ENCODE measurements around the gene LRP2. TPM values are rescaled to one million over a fixed set of nuclear protein-coding genes. Genes with fewer than 3 reads are reported as not detected.

Gene LRP2
- total RNA-seq, 4 donors from 2014 or later, result 0.05 to 0.23 TPM; not detected in 2

DNA sequence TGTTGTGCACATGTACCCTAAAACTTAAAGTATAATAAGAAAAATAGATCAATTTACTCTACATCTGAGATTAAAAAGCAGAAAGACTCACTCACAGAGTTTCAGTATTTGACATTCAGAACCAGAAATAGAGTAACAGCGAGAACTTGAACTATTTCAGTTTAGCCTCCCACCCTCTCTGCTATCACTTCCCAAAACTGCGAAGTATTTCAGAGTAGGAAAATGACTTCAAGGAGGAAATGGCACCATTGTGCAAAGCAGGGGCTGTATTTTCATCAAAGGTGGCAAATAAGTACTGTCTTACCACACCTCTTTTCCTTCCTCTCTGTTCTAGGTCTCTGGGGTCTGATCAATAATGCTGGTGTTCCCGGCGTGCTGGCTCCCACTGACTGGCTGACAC lies 279.3 kb downstream of the LRP2 start:
- no peak overlapping the region for H3K4me3 ChIP-seq (ENCODE audit: low read depth, poor library complexity, severe bottlenecking)
- intact Hi-C loops (cut with DNase I; ENCODE audit: low total_unique reads), result no loop called here
- DNase-seq (ENCODE audit: low spot score in 2 of 2), result no peak
- 81 to 83% methylated on average over 4 of the region's 4 CpGs for WGBS, 2 donors
- no peak for TF ChIP-seq POLR2A (IDR thresholded peaks at IDR 0.05)
- TF ChIP-seq, protein P1, sequence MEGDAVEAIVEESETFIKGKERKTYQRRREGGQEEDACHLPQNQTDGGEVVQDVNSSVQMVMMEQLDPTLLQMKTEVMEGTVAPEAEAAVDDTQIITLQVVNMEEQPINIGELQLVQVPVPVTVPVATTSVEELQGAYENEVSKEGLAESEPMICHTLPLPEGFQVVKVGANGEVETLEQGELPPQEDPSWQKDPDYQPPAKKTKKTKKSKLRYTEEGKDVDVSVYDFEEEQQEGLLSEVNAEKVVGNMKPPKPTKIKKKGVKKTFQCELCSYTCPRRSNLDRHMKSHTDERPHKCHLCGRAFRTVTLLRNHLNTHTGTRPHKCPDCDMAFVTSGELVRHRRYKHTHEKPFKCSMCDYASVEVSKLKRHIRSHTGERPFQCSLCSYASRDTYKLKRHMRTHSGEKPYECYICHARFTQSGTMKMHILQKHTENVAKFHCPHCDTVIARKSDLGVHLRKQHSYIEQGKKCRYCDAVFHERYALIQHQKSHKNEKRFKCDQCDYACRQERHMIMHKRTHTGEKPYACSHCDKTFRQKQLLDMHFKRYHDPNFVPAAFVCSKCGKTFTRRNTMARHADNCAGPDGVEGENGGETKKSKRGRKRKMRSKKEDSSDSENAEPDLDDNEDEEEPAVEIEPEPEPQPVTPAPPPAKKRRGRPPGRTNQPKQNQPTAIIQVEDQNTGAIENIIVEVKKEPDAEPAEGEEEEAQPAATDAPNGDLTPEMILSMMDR (IDR thresholded peaks at IDR 0.05), result no peak

DNA sequence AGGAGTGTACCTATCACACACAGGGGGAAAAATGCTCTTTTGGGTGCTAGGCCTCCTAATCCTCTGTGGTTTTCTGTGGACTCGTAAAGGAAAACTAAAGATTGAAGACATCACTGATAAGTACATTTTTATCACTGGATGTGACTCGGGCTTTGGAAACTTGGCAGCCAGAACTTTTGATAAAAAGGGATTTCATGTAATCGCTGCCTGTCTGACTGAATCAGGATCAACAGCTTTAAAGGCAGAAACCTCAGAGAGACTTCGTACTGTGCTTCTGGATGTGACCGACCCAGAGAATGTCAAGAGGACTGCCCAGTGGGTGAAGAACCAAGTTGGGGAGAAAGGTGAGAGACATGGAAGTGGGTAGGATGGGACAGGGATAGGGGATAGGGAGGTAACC lies 280.8 kb downstream of the LRP2 start:
- no peak overlapping the region for H3K4me3 ChIP-seq (ENCODE audit: low read depth, poor library complexity, severe bottlenecking)
- no peak for TF ChIP-seq POLR2A (IDR thresholded peaks at IDR 0.05)
- TF ChIP-seq, protein P1 (IDR thresholded peaks at IDR 0.05), result no peak
- intact Hi-C loops (cut with DNase I; ENCODE audit: low total_unique reads), result no loop called here
- no peak for DNase-seq (ENCODE audit: low spot score in 2 of 2)
- WGBS, 2 donors, result 82 to 91% methylated on average over 5 of the region's 5 CpGs

DNA sequence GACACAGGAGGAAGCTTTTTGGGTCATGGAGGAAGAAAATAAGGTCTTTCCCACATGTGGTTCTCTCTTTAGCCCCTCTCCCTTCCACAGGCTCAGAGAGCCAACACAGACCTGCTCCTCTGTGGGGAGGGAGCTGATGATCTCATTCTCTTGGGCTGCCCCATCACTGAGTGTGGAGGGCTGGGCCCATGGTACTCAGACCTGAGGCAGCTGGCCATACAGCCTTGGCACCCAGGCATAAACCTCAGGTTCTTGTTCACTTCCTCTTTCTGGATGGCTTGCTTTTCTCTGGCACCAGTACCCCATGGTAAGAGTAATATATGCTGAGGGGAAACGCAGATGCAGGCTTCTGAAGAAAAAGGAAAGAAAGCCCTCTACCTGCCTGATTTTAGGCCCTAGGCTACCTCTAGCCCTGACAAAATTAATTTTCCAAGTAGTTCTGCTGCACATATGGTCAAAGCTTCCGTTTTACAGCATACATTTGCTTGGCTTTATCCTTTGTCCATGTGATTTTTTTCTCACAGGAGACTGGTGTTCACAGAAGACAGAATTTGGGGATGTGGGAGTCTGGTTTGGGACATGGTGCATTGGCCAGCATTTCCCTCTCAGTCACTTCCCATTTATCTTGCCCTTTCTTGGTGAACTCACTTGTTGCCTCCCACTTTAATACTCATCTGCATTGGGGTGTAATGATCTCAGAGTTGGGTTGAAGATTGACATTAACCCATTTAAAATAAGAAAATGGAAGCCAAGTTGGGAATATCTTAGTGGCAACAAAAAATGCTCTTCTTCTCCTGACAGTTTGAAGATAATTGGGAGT lies 281.9 kb downstream of the LRP2 start:
- TF ChIP-seq, protein P1 (IDR thresholded peaks at IDR 0.05), result no peak
- TF ChIP-seq POLR2A (IDR thresholded peaks at IDR 0.05), result no peak
- H3K4me3 ChIP-seq (ENCODE audit: low read depth, poor library complexity, severe bottlenecking), result no peak overlapping the region
- intact Hi-C loops (cut with DNase I; ENCODE audit: low total_unique reads), result no loop called here
- no peak for DNase-seq (ENCODE audit: low spot score in 2 of 2)
- 71 to 83% methylated on average over 2 of the region's 2 CpGs for WGBS, 2 donors

DNA sequence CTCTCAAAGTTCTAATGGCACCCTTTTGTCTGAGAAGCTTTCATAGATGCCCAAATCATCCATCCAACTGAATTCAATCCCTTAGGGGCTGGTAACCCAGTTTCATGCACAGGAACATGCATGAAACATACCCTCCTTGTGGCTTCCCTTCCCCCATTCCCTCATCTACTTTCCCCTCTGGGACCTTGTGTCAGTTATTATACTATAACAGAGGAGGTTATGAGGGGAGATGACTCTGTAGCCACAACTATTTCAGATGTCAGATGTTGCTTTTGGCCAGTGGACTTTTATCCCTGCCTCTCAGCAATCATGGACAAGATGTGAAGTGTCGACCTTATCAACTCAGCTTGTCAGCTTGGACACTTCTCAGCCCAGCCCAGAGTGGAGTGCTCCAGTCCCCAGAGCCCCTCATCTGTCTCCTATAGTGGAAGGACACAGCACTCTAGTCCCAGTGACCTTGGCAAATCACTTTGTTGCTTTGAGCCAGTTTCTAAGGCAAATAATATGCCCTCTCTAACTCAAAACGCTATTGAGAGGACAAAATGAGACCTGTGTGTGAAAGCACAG lies 284.6 kb downstream of the LRP2 start:
- WGBS, 2 donors, result 53 to 59% methylated on average over 2 of the region's 2 CpGs
- intact Hi-C loops (cut with DNase I; ENCODE audit: low total_unique reads), result no loop called here
- no peak for TF ChIP-seq POLR2A (IDR thresholded peaks at IDR 0.05)
- TF ChIP-seq, protein P1 (IDR thresholded peaks at IDR 0.05), result no peak
- DNase-seq (ENCODE audit: low spot score in 2 of 2), result no peak
- H3K4me3 ChIP-seq (ENCODE audit: low read depth, poor library complexity, severe bottlenecking), result no peak overlapping the region

Other genes starting within 250 kb of the LRP2 start
- 1 to 10 TPM; 4.7 to 7.9 (median 5.3) TPM for gene BBS5, start 117.0 kb upstream of the LRP2 start, total RNA-seq
- gene KLHL41, start 147.2 kb upstream of the LRP2 start, total RNA-seq, result under 1 TPM; 0.13 to 0.98 (median 0.73) TPM
- gene FASTKD1, start 211.3 kb upstream of the LRP2 start, total RNA-seq, result 1 to 10 TPM; 4.1 to 9.7 (median 6.6) TPM
- gene PPIG, start 221.8 kb upstream of the LRP2 start, total RNA-seq, result 10 to 100 TPM; 23.5 to 31.9 (median 28.0) TPM

All from lower leg skin (tissue), 4 donors.